Chondrocyte (in vitro differentiated cells): ENCODE data around the gene RBM33. TPM values are rescaled to one million over a fixed set of nuclear protein-coding genes. Genes with fewer than 3 reads are reported as not detected.
A peak's percentile ranks its signal among the peaks of the same experiment; 100 is the strongest.

Source experiments
- DNase-seq: peaks from one replicate; pipeline ENCODE4 v3.0.0; 2021; ENCODE audit warnings: mixed read lengths, low spot score
- H3K27ac Mint-ChIP-seq: one replicate; pipeline ENCODE4 v1.8.0; 2021; ENCODE audit warnings: mild to moderate bottlenecking, moderate library complexity, mixed read lengths; ENCODE audit not compliant: unreplicated experiment
- H3K27me3 Mint-ChIP-seq: 2 replicates; pipeline ENCODE4 v1.8.0; 2021; ENCODE audit warnings: low read depth, mixed read lengths
- H3K36me3 Mint-ChIP-seq: 2 replicates; pipeline ENCODE4 v1.8.0; 2021; ENCODE audit warnings: low read depth, mixed read lengths
- H3K4me1 Mint-ChIP-seq: 2 replicates; pipeline ENCODE4 v1.8.0; 2021; ENCODE audit warnings: low read depth, mild to moderate bottlenecking, mixed read lengths
- H3K4me3 Mint-ChIP-seq: one replicate; pipeline ENCODE4 v1.8.0; 2021; ENCODE audit warnings: mild to moderate bottlenecking, moderate library complexity, mixed read lengths; ENCODE audit not compliant: unreplicated experiment
- H3K9me3 Mint-ChIP-seq: 2 replicates; pipeline ENCODE4 v1.8.0; 2021; ENCODE audit warnings: low read depth, mixed read lengths
- total RNA-seq: library from RNA; stranded (reverse); gene quantifications from 3 replicates; pipeline ENCODE4 v1.2.1, GENCODE V29; 2021
- TF ChIP-seq, protein P1 (sequence below): fragments of 200-600 bp; sonication (generic); IDR thresholded peaks from 2 replicates; pipeline ENCODE4 v1.5.0; 2021; ENCODE audit warnings: antibody characterized with exemption, mild to moderate bottlenecking, moderate library complexity

Gene RBM33
- total RNA-seq, 1 donor from 2014 or later, result 43.8 TPM

DNA sequence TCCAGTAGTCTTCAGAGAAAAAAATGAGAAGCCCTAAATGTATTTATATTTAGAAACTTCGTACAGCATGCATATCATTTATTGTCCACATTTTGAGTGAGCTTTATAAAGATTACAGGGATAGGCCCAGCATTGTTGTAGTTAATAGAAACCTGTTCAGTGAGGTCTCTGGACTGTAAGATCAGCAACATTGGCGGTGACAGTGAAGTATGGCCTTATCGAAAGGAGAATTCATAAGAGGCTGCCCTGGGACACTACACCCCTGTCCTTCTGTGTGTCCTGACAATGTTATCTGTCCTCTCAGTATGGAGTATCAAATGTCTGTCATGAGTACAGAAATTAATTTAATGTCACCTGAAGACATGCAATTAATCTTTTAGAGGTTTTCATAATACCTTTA, 110.6 kb downstream of the RBM33 start:
- Mint-ChIP-seq H3K27ac (no peak overlapping the region), H3K36me3 (peaks cover 6% of the 10 kb centered on the region), H3K9me3 (peaks cover 3% of the 10 kb centered on the region), H3K27me3 (no peaks in the 10 kb centered on the region), H3K4me1 (peaks cover 7% of the 10 kb centered on the region), H3K4me3 (no peak overlapping the region)
- DNase-seq, result no peak
- TF ChIP-seq, protein P1, sequence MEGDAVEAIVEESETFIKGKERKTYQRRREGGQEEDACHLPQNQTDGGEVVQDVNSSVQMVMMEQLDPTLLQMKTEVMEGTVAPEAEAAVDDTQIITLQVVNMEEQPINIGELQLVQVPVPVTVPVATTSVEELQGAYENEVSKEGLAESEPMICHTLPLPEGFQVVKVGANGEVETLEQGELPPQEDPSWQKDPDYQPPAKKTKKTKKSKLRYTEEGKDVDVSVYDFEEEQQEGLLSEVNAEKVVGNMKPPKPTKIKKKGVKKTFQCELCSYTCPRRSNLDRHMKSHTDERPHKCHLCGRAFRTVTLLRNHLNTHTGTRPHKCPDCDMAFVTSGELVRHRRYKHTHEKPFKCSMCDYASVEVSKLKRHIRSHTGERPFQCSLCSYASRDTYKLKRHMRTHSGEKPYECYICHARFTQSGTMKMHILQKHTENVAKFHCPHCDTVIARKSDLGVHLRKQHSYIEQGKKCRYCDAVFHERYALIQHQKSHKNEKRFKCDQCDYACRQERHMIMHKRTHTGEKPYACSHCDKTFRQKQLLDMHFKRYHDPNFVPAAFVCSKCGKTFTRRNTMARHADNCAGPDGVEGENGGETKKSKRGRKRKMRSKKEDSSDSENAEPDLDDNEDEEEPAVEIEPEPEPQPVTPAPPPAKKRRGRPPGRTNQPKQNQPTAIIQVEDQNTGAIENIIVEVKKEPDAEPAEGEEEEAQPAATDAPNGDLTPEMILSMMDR, result no peak

DNA sequence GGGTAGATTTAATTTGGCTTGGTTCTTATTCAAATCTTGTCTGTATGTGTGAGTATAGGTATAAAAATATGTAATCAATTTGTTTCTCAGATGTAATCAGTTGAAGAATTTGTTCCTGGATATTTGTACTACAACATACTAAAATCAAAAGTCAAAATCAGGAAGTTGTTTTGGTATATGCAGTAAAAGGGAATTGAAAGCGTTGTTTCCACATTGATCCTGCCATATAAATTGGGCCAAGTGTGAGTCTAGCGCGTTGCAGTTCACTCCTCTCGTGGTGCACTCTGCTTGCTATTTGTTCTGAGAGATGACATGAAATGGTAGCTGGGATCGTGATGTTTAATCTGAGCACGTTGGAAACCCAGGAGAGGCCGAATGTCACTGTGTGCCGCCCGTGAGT, 111.9 kb downstream of the RBM33 start:
- DNase-seq, result no peak
- Mint-ChIP-seq H3K27ac (no peak overlapping the region), H3K4me3 (no peak overlapping the region), H3K4me1 (peaks cover 11% of the 10 kb centered on the region), H3K9me3 (peaks cover 3% of the 10 kb centered on the region), H3K27me3 (no peaks in the 10 kb centered on the region), H3K36me3 (peaks cover 7% of the 10 kb centered on the region)
- TF ChIP-seq, protein P1, result no peak

DNA sequence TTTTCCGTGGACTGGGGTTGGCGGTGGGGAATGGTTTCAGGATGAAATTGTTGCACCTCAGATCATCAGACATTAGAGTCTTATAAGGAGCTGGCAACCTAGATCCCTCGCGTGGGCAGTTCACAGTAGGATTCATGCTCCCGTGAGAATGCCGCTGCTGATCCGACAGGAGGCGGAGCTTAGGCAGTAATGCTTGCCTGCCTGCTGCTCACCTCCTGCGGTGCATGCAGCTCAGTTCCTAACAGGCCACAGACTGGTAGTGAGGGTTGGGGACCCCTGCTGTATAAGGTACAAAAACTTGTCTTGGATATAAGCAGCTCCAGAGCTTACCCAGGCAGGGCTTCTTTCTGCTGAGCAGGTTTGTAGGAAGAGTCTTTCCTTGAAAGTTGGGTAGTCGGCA, 113.9 kb downstream of the RBM33 start:
- Mint-ChIP-seq H3K4me1 (peaks cover 31% of the 10 kb centered on the region), H3K27ac (no peak overlapping the region), H3K4me3 (no peak overlapping the region), H3K36me3 (peaks cover 7% of the 10 kb centered on the region), H3K27me3 (no peaks in the 10 kb centered on the region), H3K9me3 (peaks cover 3% of the 10 kb centered on the region)
- no peak for DNase-seq
- TF ChIP-seq, protein P1, result no peak

DNA sequence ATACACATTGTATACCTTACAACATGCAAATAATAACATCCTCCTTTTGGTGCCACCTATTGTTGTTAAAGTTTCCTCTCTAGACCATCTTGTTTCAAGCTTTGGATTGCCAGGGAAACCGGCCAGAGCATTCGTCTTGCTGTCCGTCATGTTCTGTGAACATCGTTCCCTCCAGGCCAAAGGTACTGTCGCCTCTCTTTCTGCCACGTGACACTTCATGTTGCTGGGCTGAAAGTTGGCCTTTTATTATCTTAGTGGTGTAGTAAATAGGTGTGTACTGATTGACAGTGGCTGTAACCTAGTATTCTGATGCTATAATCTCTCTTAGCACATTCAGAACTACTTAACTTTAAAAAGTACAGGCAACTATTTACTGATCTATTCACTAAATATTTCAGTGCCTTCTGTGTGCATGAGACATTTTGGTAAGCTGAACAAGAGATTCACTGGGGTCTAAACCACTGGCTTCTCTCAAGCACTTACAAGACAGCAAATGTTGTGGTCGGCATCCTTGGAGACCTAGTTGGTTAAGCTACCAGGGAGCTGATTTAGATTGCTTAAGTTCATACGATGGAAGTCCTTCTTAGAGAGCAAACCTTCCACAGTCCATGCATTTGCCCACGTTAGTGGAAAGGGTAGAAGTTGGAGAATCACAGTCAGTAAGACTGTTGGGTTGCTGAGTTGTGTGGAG, 115.4 kb downstream of the RBM33 start:
- TF ChIP-seq, protein P1, result no peak
- Mint-ChIP-seq H3K4me1 (peaks cover 46% of the 10 kb centered on the region), H3K36me3 (peaks cover 7% of the 10 kb centered on the region), H3K9me3 (peaks cover 3% of the 10 kb centered on the region), H3K27ac (peak overlapping the region; percentile 12), H3K27me3 (no peaks in the 10 kb centered on the region), H3K4me3 (no peak overlapping the region)
- no peak for DNase-seq

DNA sequence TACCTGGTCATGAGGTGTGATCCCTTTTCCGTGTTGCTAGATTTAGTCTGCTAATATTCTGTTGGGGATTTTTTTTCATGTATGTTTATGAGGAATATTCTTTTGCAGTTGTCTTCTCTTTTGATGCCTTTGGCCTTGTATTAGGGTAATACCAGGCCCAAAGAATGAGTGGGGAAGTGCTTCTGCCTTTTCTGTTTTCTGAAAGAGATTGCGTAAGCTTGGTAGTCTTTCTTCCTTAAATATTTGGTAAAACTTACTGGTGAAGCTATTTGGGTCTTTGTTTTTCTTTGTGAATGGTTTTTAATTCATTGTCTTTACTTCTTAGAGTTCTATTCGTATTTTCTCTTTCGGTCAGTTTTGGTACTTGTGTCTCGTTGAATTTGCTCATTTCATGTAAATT, 116.7 kb downstream of the RBM33 start:
- peaks cover 3% of the 10 kb centered on the region for H3K9me3 Mint-ChIP-seq
- H3K27ac Mint-ChIP-seq, result no peak overlapping the region
- no peak overlapping the region for H3K4me3 Mint-ChIP-seq
- H3K27me3 Mint-ChIP-seq, result no peaks in the 10 kb centered on the region
- TF ChIP-seq, protein P1, result no peak
- no peak for DNase-seq
- H3K4me1 Mint-ChIP-seq, result peaks cover 40% of the 10 kb centered on the region
- peaks cover 7% of the 10 kb centered on the region for H3K36me3 Mint-ChIP-seq
